Retinal pigment epithelial cell (primary cell): ENCODE data around the gene RTN4IP1.

ENCODE experiments used
- DNase-seq: peaks from one replicate; pipeline ENCODE4 v3.0.0-alpha.2; 2010; ENCODE audit warnings: low read depth
- H3K4me3 ChIP-seq: 2 replicates; pipeline ENCODE4 v1.5.1; 2011; ENCODE audit warnings: mild to moderate bottlenecking, low read length, control low read depth, moderate library complexity
- TF ChIP-seq, protein P1 (sequence below): conservative IDR thresholded peaks from 2 replicates; pipeline ENCODE4 v1.5.1; 2011; ENCODE audit warnings: low read depth, low read length, control low read depth, inconsistent platforms

RTN4IP1 gene

DNA sequence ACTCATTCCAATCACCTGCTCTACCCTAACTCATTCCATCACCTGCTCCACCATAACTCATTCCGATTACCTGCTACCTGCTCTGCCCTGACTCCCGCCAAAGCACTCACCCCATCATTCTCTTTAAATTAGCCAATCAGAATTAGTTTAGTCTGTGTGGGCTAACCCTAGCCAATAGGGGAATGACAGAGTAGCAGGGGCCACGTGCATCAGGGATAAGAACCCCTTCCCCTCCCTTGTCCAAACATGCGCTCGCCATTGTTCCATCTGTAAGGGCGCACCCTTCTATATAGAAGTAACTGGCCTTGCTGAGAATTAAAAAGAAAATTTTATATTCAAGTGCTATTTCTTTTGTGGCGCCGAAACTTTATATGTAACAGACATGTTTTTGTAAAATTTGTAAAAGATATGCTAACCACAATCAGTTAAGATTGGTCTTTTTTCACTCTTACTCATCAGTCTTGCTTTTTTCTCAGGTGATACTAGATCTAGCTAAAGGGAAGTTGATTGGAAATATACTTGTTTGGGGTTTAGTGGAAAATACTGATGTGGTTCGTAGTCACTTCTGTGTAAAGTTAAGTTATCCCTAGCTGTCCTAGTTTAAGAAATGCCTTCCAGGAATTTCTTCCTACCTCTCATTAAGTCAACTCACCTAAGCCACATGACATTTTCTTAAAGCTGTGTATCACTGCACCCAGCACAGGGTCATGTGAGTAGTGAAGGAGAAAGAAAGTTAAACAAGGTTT is 16.5 kb downstream of the RTN4IP1 start:
- no peak overlapping the region for H3K4me3 ChIP-seq
- no peak for DNase-seq
- TF ChIP-seq, protein P1, sequence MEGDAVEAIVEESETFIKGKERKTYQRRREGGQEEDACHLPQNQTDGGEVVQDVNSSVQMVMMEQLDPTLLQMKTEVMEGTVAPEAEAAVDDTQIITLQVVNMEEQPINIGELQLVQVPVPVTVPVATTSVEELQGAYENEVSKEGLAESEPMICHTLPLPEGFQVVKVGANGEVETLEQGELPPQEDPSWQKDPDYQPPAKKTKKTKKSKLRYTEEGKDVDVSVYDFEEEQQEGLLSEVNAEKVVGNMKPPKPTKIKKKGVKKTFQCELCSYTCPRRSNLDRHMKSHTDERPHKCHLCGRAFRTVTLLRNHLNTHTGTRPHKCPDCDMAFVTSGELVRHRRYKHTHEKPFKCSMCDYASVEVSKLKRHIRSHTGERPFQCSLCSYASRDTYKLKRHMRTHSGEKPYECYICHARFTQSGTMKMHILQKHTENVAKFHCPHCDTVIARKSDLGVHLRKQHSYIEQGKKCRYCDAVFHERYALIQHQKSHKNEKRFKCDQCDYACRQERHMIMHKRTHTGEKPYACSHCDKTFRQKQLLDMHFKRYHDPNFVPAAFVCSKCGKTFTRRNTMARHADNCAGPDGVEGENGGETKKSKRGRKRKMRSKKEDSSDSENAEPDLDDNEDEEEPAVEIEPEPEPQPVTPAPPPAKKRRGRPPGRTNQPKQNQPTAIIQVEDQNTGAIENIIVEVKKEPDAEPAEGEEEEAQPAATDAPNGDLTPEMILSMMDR: no peak

DNA sequence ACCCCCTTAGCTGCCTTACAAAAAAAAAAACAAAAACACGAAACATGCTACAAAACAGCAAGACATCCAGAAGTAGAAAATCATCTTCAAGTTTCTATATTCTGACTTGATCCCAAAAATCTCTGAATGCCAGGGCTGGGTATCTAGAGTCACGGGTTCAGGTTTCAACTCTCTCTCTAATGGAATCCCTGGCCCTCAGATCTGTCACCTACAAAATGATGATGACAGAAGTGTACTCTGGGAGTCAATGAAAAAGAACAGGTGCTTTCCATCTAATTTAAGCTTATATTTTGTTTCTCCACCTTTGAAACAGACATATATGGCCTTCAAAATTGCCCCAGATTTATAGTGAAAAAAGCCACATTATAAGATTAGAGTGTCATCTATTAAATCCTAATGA is 18.3 kb downstream of the RTN4IP1 start:
- TF ChIP-seq, protein P1: no peak
- DNase-seq: no peak
- H3K4me3 ChIP-seq: no peak overlapping the region

DNA sequence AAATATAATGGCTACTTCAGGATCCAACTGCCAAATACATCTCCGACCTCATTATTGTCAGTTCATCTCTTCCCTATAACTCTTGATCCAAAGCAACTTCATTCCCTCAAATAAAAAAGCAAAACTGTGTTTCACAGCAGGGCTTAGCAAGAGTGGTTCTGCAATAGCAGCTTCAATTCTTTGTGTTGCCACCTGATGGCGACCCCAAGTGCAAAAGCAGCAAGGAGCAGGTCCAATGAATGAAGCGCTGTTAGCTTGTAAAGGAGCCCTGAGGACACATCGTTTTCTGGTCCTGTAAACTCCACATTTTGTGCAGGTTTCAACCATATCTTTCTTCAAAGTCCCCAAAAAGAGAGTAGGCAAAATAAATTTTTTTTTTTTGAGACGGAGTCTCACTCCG is 19.6 kb downstream of the RTN4IP1 start:
- DNase-seq: no peak
- TF ChIP-seq, protein P1: peak; percentile 49
- no peak overlapping the region for H3K4me3 ChIP-seq

DNA sequence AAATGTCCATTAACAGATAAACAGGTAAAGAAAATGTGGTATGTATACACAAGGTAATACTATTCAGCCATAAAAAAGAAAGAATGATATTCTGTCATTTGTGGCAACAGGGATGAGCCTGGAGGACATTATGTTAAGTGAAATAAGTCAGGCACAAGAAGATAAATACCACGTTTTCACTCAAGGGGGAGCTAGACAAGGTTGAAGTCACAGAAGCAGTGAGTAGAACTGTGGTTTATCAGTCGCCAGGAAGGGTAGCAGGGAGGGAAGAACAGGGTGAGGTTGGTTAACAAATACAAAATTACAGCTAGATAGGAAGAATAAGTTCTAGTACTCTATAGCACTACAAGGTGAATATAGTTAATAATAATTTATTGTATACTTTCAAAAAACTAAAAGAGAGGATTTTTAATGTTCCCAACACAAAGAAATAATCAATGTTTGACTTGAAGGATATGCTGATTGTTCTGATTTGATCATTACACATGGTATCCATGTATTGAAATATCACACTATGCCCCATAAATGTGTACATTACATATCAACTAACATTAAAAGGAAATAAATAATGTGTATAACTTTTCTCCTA is 21.1 kb downstream of the RTN4IP1 start:
- DNase-seq: peak; percentile 23
- TF ChIP-seq, protein P1: peak; percentile 73
- no peak overlapping the region for H3K4me3 ChIP-seq

DNA sequence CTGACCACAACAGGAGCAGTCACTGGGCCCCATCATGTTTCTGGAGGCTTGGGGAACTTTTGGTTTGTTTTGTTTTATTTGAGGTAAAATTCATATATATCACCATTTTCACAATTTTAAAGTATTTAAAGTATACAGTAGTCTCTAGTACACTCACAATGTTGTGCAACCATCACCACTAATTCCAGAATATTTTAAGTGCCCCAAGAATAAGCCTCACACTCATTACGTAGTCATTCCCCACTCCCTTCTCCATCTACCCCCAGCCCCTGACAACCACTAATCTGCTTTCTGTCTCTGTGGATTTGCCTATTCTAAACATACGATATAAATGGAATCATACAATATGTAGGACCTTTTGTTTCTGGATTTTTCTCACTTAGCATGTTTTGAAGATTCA is 29.0 kb downstream of the RTN4IP1 start:
- TF ChIP-seq, protein P1: no peak
- no peak for DNase-seq
- H3K4me3 ChIP-seq: no peak overlapping the region

DNA sequence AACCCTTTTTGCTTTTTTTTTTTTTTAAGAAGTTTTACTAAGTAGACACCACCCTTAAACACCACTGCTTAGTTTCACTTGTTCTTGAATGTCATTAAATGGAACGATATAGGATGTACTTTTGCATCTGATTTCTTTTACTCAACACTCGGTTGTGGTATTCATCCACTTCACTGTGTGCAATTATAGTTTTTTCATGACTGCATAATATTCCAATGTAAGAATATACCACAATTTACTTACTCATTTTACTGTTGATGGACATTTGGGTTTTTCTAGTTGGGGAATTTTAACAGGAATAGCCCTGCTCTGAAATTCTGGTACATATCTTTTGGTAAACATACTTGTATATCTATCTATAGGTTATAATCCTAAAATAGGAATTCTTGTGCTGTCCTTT is 29.9 kb downstream of the RTN4IP1 start:
- no peak for DNase-seq
- TF ChIP-seq, protein P1: no peak
- H3K4me3 ChIP-seq: no peak overlapping the region
